OCI-LY7 (cell line): ENCODE results near the gene GDAP2. TPM values are rescaled to one million over a fixed set of nuclear protein-coding genes. Genes with fewer than 3 reads are reported as not detected.
"Not testable (repeated sequence)": the region's sequence is repeated elsewhere in the genome, so short reads cannot be mapped to it uniquely, and the experiment has no call there.

Source experiments
- BruUV-seq: library from RNA; stranded (reverse); fragments of 400-500 nt; replicated peaks from 2 replicates; lab custom pipeline; 2021; lab: Mats Ljungman, UMichigan
- CTCF ChIA-PET: fragments of 300-600 bp; sonication (Branson Sonifier 250); formaldehyde crosslinking; loops from one replicate; lab custom pipeline; 2022; ENCODE audit warnings: antibody characterized with exemption; ENCODE audit not compliant: unreplicated experiment; lab: Charles Lee
- POLR2A ChIA-PET: fragments of 300-600 bp; sonication (Branson Sonifier 250); formaldehyde crosslinking; loops from one replicate; lab custom pipeline; 2022; ENCODE audit warnings: antibody characterized with exemption; lab: Charles Lee
- DNase-seq: peaks from one replicate; pipeline ENCODE4 v3.0.0-alpha.2; 2015; ENCODE audit warnings: low spot score
- H2AFZ ChIP-seq: fragments of 200-600 bp; sonication (generic), shearing (Covaris generic); 2 replicates; pipeline ENCODE4 v1.6.1; 2014; ENCODE audit warnings: mild to moderate bottlenecking, antibody characterized with exemption, low read length, moderate library complexity
- H3K27ac ChIP-seq: fragments of 200-600 bp; sonication (generic); 2 replicates; pipeline ENCODE4 v1.5.1; 2014; ENCODE audit warnings: mixed run types, low read depth, mild to moderate bottlenecking, moderate library complexity, low read length, inconsistent platforms; ENCODE audit not compliant: poor library complexity, severe bottlenecking
- H3K36me3 ChIP-seq: fragments of 200-600 bp; sonication (generic); 2 replicates; pipeline ENCODE4 v1.6.1; 2014; ENCODE audit warnings: mild to moderate bottlenecking, antibody characterized with exemption, low read length, moderate library complexity, mixed read lengths; ENCODE audit not compliant: insufficient read depth
- H3K4me1 ChIP-seq: fragments of 200-600 bp; sonication (generic); 2 replicates; pipeline ENCODE4 v1.5.1; 2014; ENCODE audit warnings: mild to moderate bottlenecking, low read length; ENCODE audit not compliant: insufficient read depth, poor library complexity, severe bottlenecking
- H3K4me2 ChIP-seq: fragments of 200-600 bp; sonication (generic); 2 replicates; pipeline ENCODE4 v1.6.1; 2014; ENCODE audit warnings: mild to moderate bottlenecking, low read length
- H3K4me3 ChIP-seq: fragments of 200-600 bp; sonication (generic); 2 replicates; pipeline ENCODE4 v1.5.1; 2014; ENCODE audit warnings: mild to moderate bottlenecking, low read depth, low read length; ENCODE audit not compliant: poor library complexity, severe bottlenecking
- H3K79me2 ChIP-seq: fragments of 200-600 bp; sonication (generic); 2 replicates; pipeline ENCODE4 v1.6.1; 2016; ENCODE audit warnings: low read depth, mild to moderate bottlenecking, low read length, moderate library complexity, mixed read lengths; ENCODE audit not compliant: insufficient read depth
- H3K9me2 ChIP-seq: fragments of 200-600 bp; sonication (generic); 2 replicates; pipeline ENCODE4 v1.6.1; 2016; ENCODE audit warnings: mild to moderate bottlenecking, low read length, mixed read lengths; ENCODE audit not compliant: insufficient read depth
- H3K9me3 ChIP-seq: fragments of 200-600 bp; sonication (generic); 2 replicates; pipeline ENCODE4 v1.6.1; 2014; ENCODE audit warnings: mild to moderate bottlenecking, mixed run types, low read length, mixed read lengths
- H4K20me1 ChIP-seq: fragments of 200-600 bp; sonication (generic); 2 replicates; pipeline ENCODE4 v1.6.1; 2014; ENCODE audit warnings: mild to moderate bottlenecking, antibody characterized with exemption, low read length, moderate library complexity, mixed read lengths; ENCODE audit not compliant: insufficient read depth
- EZH2phosphoT487 ChIP-seq: fragments of 200-600 bp; sonication (generic); IDR thresholded peaks from 2 replicates; pipeline ENCODE4 v1.6.1; 2018; ENCODE audit warnings: low read depth, borderline replicate concordance, mild to moderate bottlenecking, mixed run types, antibody characterized with exemption, low read length, moderate library complexity, mixed read lengths
- intact Hi-C: fragments of 100-400 bp; cut with micrococcal nuclease; formaldehyde crosslinking; loops from one replicate; pipeline ENCODE4 v1.10.0; 2022; ENCODE audit not compliant: unreplicated experiment
- total RNA-seq, 2 experiments: library from RNA; depleted of rRNA in 1 of 2; stranded (reverse); fragments of >200 nt in 1 of 2; shearing (Covaris generic) in 1 of 2; gene quantifications; 2 replicates each; pipeline ENCODE4 v1.2.3, GENCODE V29; 2014 to 2022
- TF ChIP-seq, protein P1 (sequence below): fragments of 200-600 bp; sonication (generic); conservative IDR thresholded peaks from 2 replicates; pipeline ENCODE4 v1.5.1; 2014; ENCODE audit warnings: mild to moderate bottlenecking, antibody characterized with exemption, low read length, moderate library complexity, mixed read lengths

The GDAP2 gene
- total RNA-seq, 2 experiments from 2014 or later: 13.9 to 26.8 TPM

DNA sequence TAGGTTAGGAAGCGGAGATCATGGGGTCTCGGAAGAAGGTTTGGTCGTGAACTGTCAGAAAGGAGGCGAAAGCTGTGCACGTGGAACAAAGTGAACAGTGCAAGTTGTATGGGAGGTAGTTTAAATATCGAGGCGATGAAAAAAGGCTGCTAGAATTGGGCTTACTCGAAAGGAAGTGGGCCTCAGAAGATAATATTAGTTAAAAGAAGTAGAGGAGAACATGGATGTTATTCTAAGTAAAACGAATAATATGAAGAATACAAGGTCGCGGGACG, 689 bp upstream of the GDAP2 start:
- Histone ChIP-seq H3K27ac (peak overlapping the region; percentile 51), H4K20me1 (peaks cover 18% of the 10 kb centered on the region; the same call in 1 of the 2 replicates), H3K36me3 (peaks cover 23% of the 10 kb centered on the region), H2AFZ (peak overlapping the region; percentile 91), H3K9me3 (no peaks in the 10 kb centered on the region), H3K4me3 (peak overlapping the region; percentile 93), H3K9me2 (no peaks in the 10 kb centered on the region), H3K79me2 (peaks cover 57% of the 10 kb centered on the region), H3K4me1 (peaks cover 24% of the 10 kb centered on the region), H3K4me2 (peak overlapping the region; percentile 97)
- ChIA-PET POLR2A (interaction anchor here (0.9 to 1.2 kb wide), 2 partner anchors 10 to 34 kb away, joined by 3 read pairs; no protein-coding TSS in a partner anchor), CTCF (no interaction called here)
- no TSS peak for BruUV-seq
- TF ChIP-seq, protein P1, sequence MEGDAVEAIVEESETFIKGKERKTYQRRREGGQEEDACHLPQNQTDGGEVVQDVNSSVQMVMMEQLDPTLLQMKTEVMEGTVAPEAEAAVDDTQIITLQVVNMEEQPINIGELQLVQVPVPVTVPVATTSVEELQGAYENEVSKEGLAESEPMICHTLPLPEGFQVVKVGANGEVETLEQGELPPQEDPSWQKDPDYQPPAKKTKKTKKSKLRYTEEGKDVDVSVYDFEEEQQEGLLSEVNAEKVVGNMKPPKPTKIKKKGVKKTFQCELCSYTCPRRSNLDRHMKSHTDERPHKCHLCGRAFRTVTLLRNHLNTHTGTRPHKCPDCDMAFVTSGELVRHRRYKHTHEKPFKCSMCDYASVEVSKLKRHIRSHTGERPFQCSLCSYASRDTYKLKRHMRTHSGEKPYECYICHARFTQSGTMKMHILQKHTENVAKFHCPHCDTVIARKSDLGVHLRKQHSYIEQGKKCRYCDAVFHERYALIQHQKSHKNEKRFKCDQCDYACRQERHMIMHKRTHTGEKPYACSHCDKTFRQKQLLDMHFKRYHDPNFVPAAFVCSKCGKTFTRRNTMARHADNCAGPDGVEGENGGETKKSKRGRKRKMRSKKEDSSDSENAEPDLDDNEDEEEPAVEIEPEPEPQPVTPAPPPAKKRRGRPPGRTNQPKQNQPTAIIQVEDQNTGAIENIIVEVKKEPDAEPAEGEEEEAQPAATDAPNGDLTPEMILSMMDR: no peak
- TF ChIP-seq EZH2phosphoT487: no peak
- DNase-seq: peak; percentile 24
- intact Hi-C loops: no loop called here

DNA sequence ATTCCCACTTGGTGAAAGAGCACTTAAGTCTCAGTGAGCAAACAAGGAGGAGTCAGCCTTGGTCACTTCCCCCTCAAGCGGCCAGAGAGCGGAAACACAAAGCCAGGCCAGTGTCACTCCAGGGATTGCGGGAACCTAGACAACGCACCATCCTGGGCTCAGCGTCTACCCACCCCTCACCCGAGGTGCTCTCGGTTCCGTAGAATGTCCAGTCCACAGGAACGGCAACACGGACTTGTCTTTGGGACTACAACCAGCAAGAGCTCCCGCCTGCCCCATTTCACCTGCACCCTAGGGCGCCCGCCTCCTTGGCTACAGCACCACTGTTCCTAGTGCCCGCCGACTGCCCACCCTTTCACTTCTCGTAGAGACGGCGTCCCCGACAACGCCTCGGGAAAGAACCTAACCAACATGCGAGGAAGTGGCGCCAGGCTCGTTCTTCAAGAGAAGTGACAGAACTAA, 509 bp downstream of the GDAP2 start:
- ChIA-PET POLR2A (interaction anchor here (1.1 to 1.9 kb wide), 8 partner anchors 9 to 254 kb away, joined by 3 to 10 read pairs (median 4); no protein-coding TSS in a partner anchor), CTCF (interaction anchor here (0.6 kb wide), 1 partner anchor 834 kb away, joined by 3 read pairs; no protein-coding TSS in a partner anchor)
- H3K36me3 ChIP-seq: peaks cover 18% of the 10 kb centered on the region
- peaks cover 57% of the 10 kb centered on the region for H3K79me2 ChIP-seq
- H3K9me3 ChIP-seq: no peaks in the 10 kb centered on the region
- intact Hi-C loops: loop anchor here (2.0 to 10.0 kb wide), 4 partner anchors 294 to 1212 kb away; partner anchors contain the start of genes MAN1A2, TTF2 and WARS2
- H3K4me3 ChIP-seq: peak overlapping the region; percentile 93
- BruUV-seq: no TSS peak
- H3K9me2 ChIP-seq: no peaks in the 10 kb centered on the region
- H3K4me2 ChIP-seq: peak overlapping the region; percentile 92
- peak; percentile 57 for DNase-seq
- H2AFZ ChIP-seq: peak overlapping the region; percentile 91
- H4K20me1 ChIP-seq: peaks cover 18% of the 10 kb centered on the region; the same call in 1 of the 2 replicates
- TF ChIP-seq, protein P1: peak; percentile 44
- no peak for TF ChIP-seq EZH2phosphoT487
- no peak overlapping the region for H3K27ac ChIP-seq
- H3K4me1 ChIP-seq: peaks cover 24% of the 10 kb centered on the region

GRCh38 chr1:117925981-117926380, 3.4 kb downstream of the GDAP2 start:
- no peak overlapping the region for H3K27ac ChIP-seq

DNA sequence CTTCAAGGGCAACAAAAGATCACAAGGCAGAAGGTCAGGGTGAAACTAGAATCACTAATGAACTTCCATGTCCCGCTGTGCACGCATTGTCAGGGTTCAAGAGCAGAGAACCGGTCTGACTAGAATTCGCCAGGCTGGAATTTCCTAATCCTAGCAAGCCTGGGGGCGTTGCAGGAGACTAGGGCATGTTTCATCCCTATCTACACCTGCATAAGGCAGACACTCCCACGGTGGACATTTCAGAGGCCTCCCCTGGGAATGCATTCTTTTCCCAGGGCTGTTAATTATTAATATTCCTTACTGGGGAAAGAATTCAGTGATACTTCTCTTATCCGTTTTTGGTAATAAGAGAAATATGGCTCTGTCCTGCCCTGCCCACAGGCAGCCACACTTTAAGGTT, 6.7 kb downstream of the GDAP2 start:
- Histone ChIP-seq H3K79me2 (peaks cover 13% of the 10 kb centered on the region; the same call in 1 of the 2 replicates), H3K36me3 (peaks cover 20% of the 10 kb centered on the region; the same call in 1 of the 2 replicates)
- H3K4me1 ChIP-seq, H3K9me3 ChIP-seq, H3K4me3 ChIP-seq, POLR2A ChIA-PET, H3K27ac ChIP-seq, H4K20me1 ChIP-seq, DNase-seq, H2AFZ ChIP-seq, H3K9me2 ChIP-seq, BruUV-seq, H3K4me2 ChIP-seq, CTCF ChIA-PET: not testable (repeated sequence)
- intact Hi-C loops: loop anchor here (10.0 kb wide), 2 partner anchors 288 to 858 kb away; partner anchors contain the start of gene TTF2

More at GRCh38 chr1:117925981-117926380, 3.4 kb downstream of the GDAP2 start:
- 0 out of 2 replicates have a peak, but pooled peaks cover 14% of the 10 kb centered on the region for H4K20me1 ChIP-seq
- DNase-seq: no peak
- H3K79me2 ChIP-seq: peaks cover 39% of the 10 kb centered on the region
- CTCF ChIA-PET: no interaction called here
- peaks cover 11% of the 10 kb centered on the region for H3K4me1 ChIP-seq
- H3K9me2 ChIP-seq: no peaks in the 10 kb centered on the region
- intact Hi-C loops: loop anchor here (5.0 to 10.0 kb wide), 3 partner anchors 291 to 861 kb away; partner anchors contain the start of genes MAN1A2 and TTF2
- BruUV-seq: no TSS peak
- no peak overlapping the region for H3K4me2 ChIP-seq
- POLR2A ChIA-PET: interaction anchor here (0.6 to 1.9 kb wide), 5 partner anchors 8 to 566 kb away, joined by 3 to 11 read pairs (median 3); no protein-coding TSS in a partner anchor
- no peak for TF ChIP-seq EZH2phosphoT487
- TF ChIP-seq, protein P1: no peak
- no peak overlapping the region for H3K4me3 ChIP-seq
- 0 out of 2 replicates have a peak, but pooled peaks cover 7% of the 10 kb centered on the region for H3K36me3 ChIP-seq
- H3K9me3 ChIP-seq: no peaks in the 10 kb centered on the region
- no peak overlapping the region for H2AFZ ChIP-seq
